CD4-positive, alpha-beta T cell (primary cell): Measurements from ENCODE around the gene MAPRE2. TPM values are rescaled to one million over a fixed set of nuclear protein-coding genes. Genes with fewer than 3 reads are reported as not detected.

Experiments used
- ATAC-seq: fragments of 200-7000 bp; cut with Tn5 transposase; one replicate; pipeline ENCODE4 v1.10.0; 2022; ENCODE audit warnings: mild to moderate bottlenecking; ENCODE audit not compliant: poor library complexity
- CTCF ChIA-PET: fragments of 350-600 bp; sonication (Branson Sonifier 250); formaldehyde crosslinking; loops from one replicate; lab custom pipeline; 2021; ENCODE audit warnings: antibody characterized with exemption, inconsistent platforms; lab: Charles Lee
- POLR2A ChIA-PET: fragments of 350-600 bp; sonication (Branson Sonifier 250); formaldehyde crosslinking; loops from one replicate; lab custom pipeline; 2021; ENCODE audit warnings: antibody characterized with exemption, inconsistent platforms; lab: Charles Lee
- DNase-seq, 14 experiments: peaks; one replicate each; pipeline ENCODE4 v3.0.0-alpha.2; 2013 to 2020; ENCODE audit warnings: mixed read lengths in 2 of 14
- H3K27ac ChIP-seq, 2 donors: one replicate each; pipeline versions ENCODE4 v1.5.1 to v1.7.0; 2013; ENCODE audit warnings: low read length in 2 of 2, low read depth in 1 of 2, mild to moderate bottlenecking in 1 of 2
- H3K27me3 ChIP-seq, 2 experiments: 1 replicate in 1 of 2; 2 replicates in 1 of 2; pipeline versions ENCODE4 v1.6.1 to v1.7.0; 2013; ENCODE audit warnings: low read length in 2 of 2, control low read depth in 1 of 2, mild to moderate bottlenecking in 1 of 2, moderate library complexity in 1 of 2; ENCODE audit not compliant: insufficient read depth in 2 of 2, control insufficient read depth in 1 of 2
- H3K36me3 ChIP-seq: one replicate; pipeline ENCODE4 v1.6.1; 2013; ENCODE audit warnings: low read length, control low read depth; ENCODE audit not compliant: insufficient read depth
- H3K4me1 ChIP-seq: one replicate; pipeline ENCODE4 v1.6.1; 2013; ENCODE audit warnings: low read length, control low read depth; ENCODE audit not compliant: insufficient read depth
- H3K4me3 ChIP-seq: one replicate; pipeline ENCODE4 v1.5.1; 2013; ENCODE audit warnings: mild to moderate bottlenecking, low read length, moderate library complexity
- H3K9me3 ChIP-seq, 2 experiments: 1 replicate in 1 of 2; 2 replicates in 1 of 2; pipeline versions ENCODE4 v1.6.1 to v1.7.0; 2013; ENCODE audit warnings: low read length in 2 of 2, mild to moderate bottlenecking in 2 of 2, control low read depth in 1 of 2, moderate library complexity in 1 of 2; ENCODE audit not compliant: control insufficient read depth in 1 of 2, insufficient read depth in 1 of 2
- H3K27ac Mint-ChIP-seq: one replicate; pipeline ENCODE4 v1.8.0; 2020; ENCODE audit warnings: mixed read lengths
- H3K27me3 Mint-ChIP-seq: one replicate; pipeline ENCODE4 v1.8.0; 2021; ENCODE audit warnings: mixed read lengths
- H3K36me3 Mint-ChIP-seq: one replicate; pipeline ENCODE4 v1.8.0; 2021; ENCODE audit warnings: low read depth, mixed read lengths
- H3K4me1 Mint-ChIP-seq: one replicate; pipeline ENCODE4 v1.8.0; 2021; ENCODE audit warnings: low read depth, mixed read lengths
- H3K4me3 Mint-ChIP-seq: one replicate; pipeline ENCODE4 v1.8.0; 2020; ENCODE audit warnings: mild to moderate bottlenecking, mixed read lengths
- H3K9me3 Mint-ChIP-seq: one replicate; pipeline ENCODE4 v1.8.0; 2020; ENCODE audit warnings: mixed read lengths
- intact Hi-C, 2 experiments: fragments of 100-400 bp; cut with DNase I in 1 of 2; cut with micrococcal nuclease in 1 of 2; formaldehyde crosslinking; loops; one replicate each; pipeline versions ENCODE4 v1.15.1 to v1.9.0; 2023 to 2025; cut with DNase I, micrococcal nuclease
- total RNA-seq, 174 experiments: library from RNA in 2 of 174; stranded (reverse) in 2 of 174; gene quantifications; one replicate each; pipeline ENCODE4 v1.2.3 and lab custom pipeline; 2021 to 2026
- TF ChIP-seq, protein P1 (sequence below): fragments of 200-600 bp; IDR thresholded peaks from one replicate; pipeline ENCODE4 v1.8.0; 2022; ENCODE audit warnings: antibody characterized with exemption, mild to moderate bottlenecking

Gene MAPRE2
- total RNA-seq, 2 experiments from 2014 or later, result 108 to 112 TPM

DNA sequence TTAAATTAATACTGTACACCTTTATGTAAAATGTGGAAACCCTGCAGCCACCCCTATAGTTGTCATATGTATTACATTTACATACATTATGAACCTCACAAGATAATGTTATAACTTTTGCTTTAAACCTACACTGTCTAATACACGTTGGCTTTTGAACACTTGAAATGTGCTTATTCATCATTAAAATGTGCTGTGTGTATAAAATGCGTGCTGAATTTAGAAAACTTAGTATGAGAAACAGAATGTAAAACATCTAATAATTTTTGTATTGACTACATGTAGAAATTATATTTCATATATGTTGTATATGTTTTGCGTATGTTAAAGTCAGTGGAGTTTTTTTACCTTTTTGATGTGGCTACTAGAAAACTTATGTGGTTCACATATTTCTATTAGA, 68.8 kb downstream of the MAPRE2 start:
- Mint-ChIP-seq H3K4me3 (no peak overlapping the region), H3K9me3 (no peaks in the 10 kb centered on the region), H3K27me3 (no peaks in the 10 kb centered on the region), H3K27ac (no peak overlapping the region), H3K36me3 (peaks cover 68% of the 10 kb centered on the region), H3K4me1 (peaks cover 34% of the 10 kb centered on the region)
- Histone ChIP-seq H3K4me3 (no peak overlapping the region), H3K4me1 (no peaks in the 10 kb centered on the region), H3K27me3 (no peaks in the 10 kb centered on the region), H3K36me3 (no peaks in the 10 kb centered on the region), H3K27ac (no peak overlapping the region), H3K9me3 (no peaks in the 10 kb centered on the region)
- ChIA-PET CTCF (no interaction called here), POLR2A (no interaction called here)
- no peak for DNase-seq
- TF ChIP-seq, protein P1, sequence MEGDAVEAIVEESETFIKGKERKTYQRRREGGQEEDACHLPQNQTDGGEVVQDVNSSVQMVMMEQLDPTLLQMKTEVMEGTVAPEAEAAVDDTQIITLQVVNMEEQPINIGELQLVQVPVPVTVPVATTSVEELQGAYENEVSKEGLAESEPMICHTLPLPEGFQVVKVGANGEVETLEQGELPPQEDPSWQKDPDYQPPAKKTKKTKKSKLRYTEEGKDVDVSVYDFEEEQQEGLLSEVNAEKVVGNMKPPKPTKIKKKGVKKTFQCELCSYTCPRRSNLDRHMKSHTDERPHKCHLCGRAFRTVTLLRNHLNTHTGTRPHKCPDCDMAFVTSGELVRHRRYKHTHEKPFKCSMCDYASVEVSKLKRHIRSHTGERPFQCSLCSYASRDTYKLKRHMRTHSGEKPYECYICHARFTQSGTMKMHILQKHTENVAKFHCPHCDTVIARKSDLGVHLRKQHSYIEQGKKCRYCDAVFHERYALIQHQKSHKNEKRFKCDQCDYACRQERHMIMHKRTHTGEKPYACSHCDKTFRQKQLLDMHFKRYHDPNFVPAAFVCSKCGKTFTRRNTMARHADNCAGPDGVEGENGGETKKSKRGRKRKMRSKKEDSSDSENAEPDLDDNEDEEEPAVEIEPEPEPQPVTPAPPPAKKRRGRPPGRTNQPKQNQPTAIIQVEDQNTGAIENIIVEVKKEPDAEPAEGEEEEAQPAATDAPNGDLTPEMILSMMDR, result no peak
- intact Hi-C loops, result no loop called here
- ATAC-seq, result no peak

DNA sequence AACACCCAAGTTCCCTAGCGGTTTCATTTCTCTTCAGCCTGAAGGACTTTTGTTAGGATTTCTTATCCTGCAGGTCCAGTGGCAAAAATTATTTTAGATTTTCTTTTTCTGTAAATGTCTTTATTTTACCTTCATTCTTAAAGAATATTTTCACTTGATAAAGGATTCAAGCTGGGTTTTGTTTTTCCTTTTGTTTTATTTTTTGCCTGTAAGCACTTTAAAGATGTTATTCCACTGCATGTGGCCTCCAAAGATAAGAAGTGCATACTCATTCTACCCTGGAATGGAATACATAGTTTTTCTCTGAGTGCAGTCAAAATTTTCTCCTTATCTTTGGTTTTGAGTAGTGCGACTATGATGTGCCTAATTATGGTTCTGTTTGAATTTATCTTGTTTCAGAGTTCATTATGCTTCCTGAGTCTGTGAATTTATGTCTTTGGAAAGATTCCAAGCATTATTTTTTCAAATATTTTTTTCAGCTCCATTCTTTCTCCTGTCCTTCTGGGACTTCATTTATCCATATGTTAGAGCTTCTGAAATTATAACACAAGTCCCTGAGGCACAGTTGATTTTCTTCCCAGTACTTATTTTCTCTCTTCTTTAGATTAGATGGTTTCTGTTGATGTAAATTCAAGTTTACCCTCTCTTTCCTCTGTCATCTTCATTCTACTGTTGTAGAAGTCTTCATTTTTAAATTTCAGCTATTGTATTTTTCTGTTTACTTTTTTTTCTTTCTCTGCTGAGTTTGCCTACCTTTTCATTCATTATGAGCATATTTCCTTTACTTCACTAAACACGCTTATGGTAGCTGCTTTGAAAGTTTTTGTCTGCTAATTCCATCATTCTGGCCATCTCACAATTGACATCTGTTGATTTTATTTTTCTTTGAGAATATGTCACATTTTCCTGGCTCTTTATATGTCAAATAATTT, 69.6 kb downstream of the MAPRE2 start:
- DNase-seq (no peak), ATAC-seq (no peak)
- Histone ChIP-seq H3K4me1 (no peaks in the 10 kb centered on the region), H3K9me3 (no peaks in the 10 kb centered on the region), H3K27me3 (no peaks in the 10 kb centered on the region), H3K27ac (no peak overlapping the region), H3K4me3 (no peak overlapping the region), H3K36me3 (no peaks in the 10 kb centered on the region)
- CTCF ChIA-PET, result no interaction called here
- TF ChIP-seq, protein P1, result no peak
- no peak overlapping the region for H3K4me3 Mint-ChIP-seq
- peaks cover 42% of the 10 kb centered on the region for H3K4me1 Mint-ChIP-seq
- intact Hi-C loops, result no loop called here
- no peaks in the 10 kb centered on the region for H3K27me3 Mint-ChIP-seq
- H3K9me3 Mint-ChIP-seq, result no peaks in the 10 kb centered on the region
- H3K36me3 Mint-ChIP-seq, result peaks cover 76% of the 10 kb centered on the region
- no peak overlapping the region for H3K27ac Mint-ChIP-seq
- POLR2A ChIA-PET, result no interaction called here

DNA sequence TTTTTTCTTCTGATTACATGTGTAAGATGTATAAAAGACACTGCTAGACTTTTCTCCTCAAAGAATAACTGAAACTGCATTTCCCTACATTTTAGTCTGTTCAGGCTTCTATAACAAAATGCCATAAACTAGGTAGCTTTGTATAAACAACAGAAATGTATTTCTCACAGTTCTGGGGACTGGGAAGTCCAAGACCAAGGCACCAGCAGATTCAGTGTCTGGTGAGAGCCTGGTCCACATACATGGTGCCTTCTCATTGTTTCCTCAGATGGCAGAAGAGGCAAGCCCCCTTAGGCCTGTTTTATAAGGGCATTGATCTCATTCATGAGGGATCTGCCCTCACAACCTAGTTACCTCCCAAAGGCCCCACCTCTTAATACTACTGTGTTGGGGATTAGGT, 71.5 kb downstream of the MAPRE2 start:
- H3K27me3 ChIP-seq, result no peaks in the 10 kb centered on the region
- H3K27ac Mint-ChIP-seq, result no peak overlapping the region
- ChIA-PET POLR2A (interaction anchor here (1.0 kb wide), 1 partner anchor 72 kb away, joined by 4 read pairs; the partner anchor contains the start of gene MAPRE2), CTCF (no interaction called here)
- peaks cover 12% of the 10 kb centered on the region for H3K4me1 ChIP-seq
- H3K4me3 Mint-ChIP-seq, result no peak overlapping the region
- TF ChIP-seq, protein P1, result no peak
- H3K9me3 Mint-ChIP-seq, result no peaks in the 10 kb centered on the region
- peaks cover 83% of the 10 kb centered on the region for H3K36me3 Mint-ChIP-seq
- ATAC-seq (no peak), DNase-seq (no peak)
- no peaks in the 10 kb centered on the region for H3K9me3 ChIP-seq
- intact Hi-C loops, result no loop called here
- no peak overlapping the region for H3K4me3 ChIP-seq
- no peak overlapping the region for H3K27ac ChIP-seq
- peaks cover 61% of the 10 kb centered on the region for H3K4me1 Mint-ChIP-seq
- H3K27me3 Mint-ChIP-seq, result no peaks in the 10 kb centered on the region
- H3K36me3 ChIP-seq, result peaks cover 8% of the 10 kb centered on the region
